Liver (tissue), 3 donors: ENCODE measurements around the gene TMEM123.

Experiments
- GABPA ChIP-seq, 2 donors: IDR thresholded peaks in 1 of 2; conservative IDR thresholded peaks in 1 of 2; 2 replicates each; pipeline ENCODE4 v1.6.1; 2016; ENCODE audit warnings: antibody characterized with exemption in 2 of 2, mild to moderate bottlenecking in 1 of 2, moderate library complexity in 1 of 2
- JUND ChIP-seq, 2 donors: IDR thresholded peaks; 2 replicates each; pipeline ENCODE4 v1.6.1; 2016; ENCODE audit warnings: antibody characterized with exemption in 2 of 2
- RAD21 ChIP-seq, 2 donors: IDR thresholded peaks; 2 replicates each; pipeline ENCODE4 v1.6.1; 2016; ENCODE audit warnings: antibody characterized with exemption in 2 of 2, mild to moderate bottlenecking in 2 of 2
- TAF1 ChIP-seq: conservative IDR thresholded peaks from 2 replicates; pipeline ENCODE4 v1.6.1; 2016; ENCODE audit warnings: antibody characterized with exemption, mild to moderate bottlenecking
- TF ChIP-seq, protein P1 (sequence below): fragments of 150-350 bp; IDR thresholded peaks from 2 replicates; pipeline ENCODE4 v1.5.1; 2017; ENCODE audit warnings: improper control_type of control experiment, low read depth, low read length; ENCODE audit not compliant: missing input control
- TF ChIP-seq, protein P2 (sequence below): IDR thresholded peaks from 2 replicates; pipeline ENCODE4 v1.6.1; 2016; ENCODE audit warnings: antibody characterized with exemption
- TF ChIP-seq, protein P3 (sequence below): IDR thresholded peaks from 2 replicates; pipeline ENCODE4 v1.6.1; 2016; ENCODE audit warnings: antibody characterized with exemption, mild to moderate bottlenecking
- donor health status: healthy.
- donor health status: healthy.

DNA sequence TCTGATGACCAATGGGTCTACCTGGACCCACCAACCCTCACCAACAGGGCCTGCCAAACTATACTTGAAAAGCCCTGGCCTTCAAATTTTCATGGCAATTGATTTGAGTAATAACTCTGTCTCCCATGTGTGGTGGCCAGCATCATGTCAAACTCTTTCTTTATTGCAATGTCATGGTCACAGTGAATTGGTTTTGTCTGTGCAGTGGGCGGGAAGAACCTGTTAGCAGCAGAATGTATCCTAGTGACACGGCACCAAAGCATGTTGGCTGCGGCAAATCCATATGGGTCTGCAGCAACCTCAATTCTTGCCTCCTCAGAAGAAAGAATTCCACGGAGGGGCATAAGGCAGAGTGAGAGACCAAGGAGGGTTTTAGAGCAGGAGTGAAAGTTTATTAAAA, 19.6 kb upstream of the TMEM123 start:
- TF ChIP-seq, protein P1, sequence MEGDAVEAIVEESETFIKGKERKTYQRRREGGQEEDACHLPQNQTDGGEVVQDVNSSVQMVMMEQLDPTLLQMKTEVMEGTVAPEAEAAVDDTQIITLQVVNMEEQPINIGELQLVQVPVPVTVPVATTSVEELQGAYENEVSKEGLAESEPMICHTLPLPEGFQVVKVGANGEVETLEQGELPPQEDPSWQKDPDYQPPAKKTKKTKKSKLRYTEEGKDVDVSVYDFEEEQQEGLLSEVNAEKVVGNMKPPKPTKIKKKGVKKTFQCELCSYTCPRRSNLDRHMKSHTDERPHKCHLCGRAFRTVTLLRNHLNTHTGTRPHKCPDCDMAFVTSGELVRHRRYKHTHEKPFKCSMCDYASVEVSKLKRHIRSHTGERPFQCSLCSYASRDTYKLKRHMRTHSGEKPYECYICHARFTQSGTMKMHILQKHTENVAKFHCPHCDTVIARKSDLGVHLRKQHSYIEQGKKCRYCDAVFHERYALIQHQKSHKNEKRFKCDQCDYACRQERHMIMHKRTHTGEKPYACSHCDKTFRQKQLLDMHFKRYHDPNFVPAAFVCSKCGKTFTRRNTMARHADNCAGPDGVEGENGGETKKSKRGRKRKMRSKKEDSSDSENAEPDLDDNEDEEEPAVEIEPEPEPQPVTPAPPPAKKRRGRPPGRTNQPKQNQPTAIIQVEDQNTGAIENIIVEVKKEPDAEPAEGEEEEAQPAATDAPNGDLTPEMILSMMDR: no peak
- TF ChIP-seq, protein P2, sequence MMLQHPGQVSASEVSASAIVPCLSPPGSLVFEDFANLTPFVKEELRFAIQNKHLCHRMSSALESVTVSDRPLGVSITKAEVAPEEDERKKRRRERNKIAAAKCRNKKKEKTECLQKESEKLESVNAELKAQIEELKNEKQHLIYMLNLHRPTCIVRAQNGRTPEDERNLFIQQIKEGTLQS: no peak
- TF ChIP-seq JUND (IDR thresholded peaks at IDR 0.05) (no peak), GABPA (IDR thresholded peaks at IDR 0.05 in 1 of 2, conservative IDR thresholded peaks at IDR 0.05 in 1 of 2) (no peak), TAF1 (no peak), RAD21 (IDR thresholded peaks at IDR 0.05) (no peak)
- TF ChIP-seq, protein P3, sequence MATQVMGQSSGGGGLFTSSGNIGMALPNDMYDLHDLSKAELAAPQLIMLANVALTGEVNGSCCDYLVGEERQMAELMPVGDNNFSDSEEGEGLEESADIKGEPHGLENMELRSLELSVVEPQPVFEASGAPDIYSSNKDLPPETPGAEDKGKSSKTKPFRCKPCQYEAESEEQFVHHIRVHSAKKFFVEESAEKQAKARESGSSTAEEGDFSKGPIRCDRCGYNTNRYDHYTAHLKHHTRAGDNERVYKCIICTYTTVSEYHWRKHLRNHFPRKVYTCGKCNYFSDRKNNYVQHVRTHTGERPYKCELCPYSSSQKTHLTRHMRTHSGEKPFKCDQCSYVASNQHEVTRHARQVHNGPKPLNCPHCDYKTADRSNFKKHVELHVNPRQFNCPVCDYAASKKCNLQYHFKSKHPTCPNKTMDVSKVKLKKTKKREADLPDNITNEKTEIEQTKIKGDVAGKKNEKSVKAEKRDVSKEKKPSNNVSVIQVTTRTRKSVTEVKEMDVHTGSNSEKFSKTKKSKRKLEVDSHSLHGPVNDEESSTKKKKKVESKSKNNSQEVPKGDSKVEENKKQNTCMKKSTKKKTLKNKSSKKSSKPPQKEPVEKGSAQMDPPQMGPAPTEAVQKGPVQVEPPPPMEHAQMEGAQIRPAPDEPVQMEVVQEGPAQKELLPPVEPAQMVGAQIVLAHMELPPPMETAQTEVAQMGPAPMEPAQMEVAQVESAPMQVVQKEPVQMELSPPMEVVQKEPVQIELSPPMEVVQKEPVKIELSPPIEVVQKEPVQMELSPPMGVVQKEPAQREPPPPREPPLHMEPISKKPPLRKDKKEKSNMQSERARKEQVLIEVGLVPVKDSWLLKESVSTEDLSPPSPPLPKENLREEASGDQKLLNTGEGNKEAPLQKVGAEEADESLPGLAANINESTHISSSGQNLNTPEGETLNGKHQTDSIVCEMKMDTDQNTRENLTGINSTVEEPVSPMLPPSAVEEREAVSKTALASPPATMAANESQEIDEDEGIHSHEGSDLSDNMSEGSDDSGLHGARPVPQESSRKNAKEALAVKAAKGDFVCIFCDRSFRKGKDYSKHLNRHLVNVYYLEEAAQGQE: no peak
